Osteoblast (primary cell): ENCODE measurements around the gene MANSC1. TPM values are rescaled to one million over a fixed set of nuclear protein-coding genes. Genes with fewer than 3 reads are reported as not detected.

Source experiments
- DNase-seq: peaks from one replicate; pipeline ENCODE4 v3.0.0; 2011; ENCODE audit warnings: low spot score, mixed read lengths; ENCODE audit not compliant: insufficient read length; ENCODE audit errors: missing footprints
- H2AFZ ChIP-seq: 2 replicates; pipeline ENCODE4 v1.6.0; 2011; ENCODE audit warnings: mild to moderate bottlenecking, low read length
- H3K27ac ChIP-seq: 2 replicates; pipeline ENCODE4 v1.5.1; 2011; ENCODE audit warnings: mild to moderate bottlenecking, low read depth, low read length, moderate library complexity
- H3K27me3 ChIP-seq: 2 replicates; pipeline ENCODE4 v1.6.0; 2012; ENCODE audit warnings: mild to moderate bottlenecking, control low read depth, inconsistent platforms, low read length, moderate library complexity; ENCODE audit not compliant: insufficient read depth
- H3K36me3 ChIP-seq: 2 replicates; pipeline ENCODE4 v1.5.1; 2011; ENCODE audit warnings: mild to moderate bottlenecking, low read length, control low read depth, moderate library complexity; ENCODE audit not compliant: insufficient read depth
- H3K4me1 ChIP-seq: 2 replicates; pipeline ENCODE4 v1.5.1; 2011; ENCODE audit warnings: mild to moderate bottlenecking, low read length, control low read depth, moderate library complexity; ENCODE audit not compliant: insufficient read depth
- H3K4me2 ChIP-seq: 2 replicates; pipeline ENCODE4 v1.6.0; 2011; ENCODE audit warnings: mild to moderate bottlenecking, low read length; ENCODE audit not compliant: insufficient read depth
- H3K4me3 ChIP-seq: fragments of 200-600 bp; sonication (generic); 3 replicates; pipeline ENCODE4 v1.5.1; 2012; ENCODE audit warnings: mild to moderate bottlenecking, low read length, inconsistent platforms; ENCODE audit not compliant: insufficient read depth
- H3K79me2 ChIP-seq: 2 replicates; pipeline ENCODE4 v1.6.0; 2012; ENCODE audit warnings: mild to moderate bottlenecking, low read length, control low read depth, inconsistent platforms; ENCODE audit not compliant: insufficient read depth
- H3K9me3 ChIP-seq: 2 replicates; pipeline ENCODE4 v1.5.1; 2011; ENCODE audit warnings: low read depth, low read length, control low read depth
- H4K20me1 ChIP-seq: 2 replicates; pipeline ENCODE4 v1.6.0; 2012; ENCODE audit warnings: mild to moderate bottlenecking, low read length, control low read depth; ENCODE audit not compliant: insufficient read depth
- CTCF ChIP-seq: IDR thresholded peaks from 2 replicates; pipeline ENCODE4 v1.5.1; 2011; ENCODE audit warnings: mild to moderate bottlenecking, low read depth, low read length, moderate library complexity; ENCODE audit errors: extremely low read depth
- total RNA-seq: library from RNA; depleted of rRNA; stranded (reverse); fragments of >200 nt; gene quantifications from 2 replicates; pipeline ENCODE4 v1.2.3, GENCODE V29; 2012

Gene MANSC1
- total RNA-seq, 1 donor, result 3.3 TPM

GRCh38 chr12:12334367-12335040, 15.5 kb downstream of the MANSC1 start:
- no peak overlapping the region for H3K4me3 ChIP-seq
- H3K9me3 ChIP-seq, result no peaks in the 10 kb centered on the region
- DNase-seq, result peak; percentile 86
- H3K79me2 ChIP-seq, result no peaks in the 10 kb centered on the region
- H2AFZ ChIP-seq, result no peak overlapping the region
- no peaks in the 10 kb centered on the region for H4K20me1 ChIP-seq
- H3K4me1 ChIP-seq, result peaks cover 11% of the 10 kb centered on the region
- H3K27ac ChIP-seq, result no peak overlapping the region
- no peaks in the 10 kb centered on the region for H3K36me3 ChIP-seq
- TF ChIP-seq CTCF, result peak; percentile 78
- no peaks in the 10 kb centered on the region for H3K27me3 ChIP-seq
- peak overlapping the region; percentile 44 for H3K4me2 ChIP-seq

GRCh38 chr12:12333407-12334366, 16.4 kb downstream of the MANSC1 start:
- Histone ChIP-seq H3K4me3 (no peak overlapping the region), H3K9me3 (no peaks in the 10 kb centered on the region), H3K36me3 (no peaks in the 10 kb centered on the region), H3K27me3 (no peaks in the 10 kb centered on the region), H4K20me1 (no peaks in the 10 kb centered on the region), H3K4me1 (peaks cover 8% of the 10 kb centered on the region), H3K4me2 (peak overlapping the region; percentile 44), H3K27ac (no peak overlapping the region), H2AFZ (no peak overlapping the region), H3K79me2 (no peaks in the 10 kb centered on the region)
- TF ChIP-seq CTCF, result no peak
- DNase-seq, result peak; percentile 80

GRCh38 chr12:12331896-12332295, 18.1 kb downstream of the MANSC1 start:
- Histone ChIP-seq H3K4me1 (peaks cover 3% of the 10 kb centered on the region), H3K4me3 (no peak overlapping the region), H3K36me3 (no peaks in the 10 kb centered on the region), H3K4me2 (no peak overlapping the region), H4K20me1 (no peaks in the 10 kb centered on the region), H3K27ac (no peak overlapping the region), H3K9me3 (no peaks in the 10 kb centered on the region), H3K27me3 (no peaks in the 10 kb centered on the region), H2AFZ (no peak overlapping the region), H3K79me2 (no peaks in the 10 kb centered on the region)
- no peak for TF ChIP-seq CTCF
- no peak for DNase-seq

GRCh38 chr12:12331244-12331771, 18.7 kb downstream of the MANSC1 start:
- H2AFZ ChIP-seq, result no peak overlapping the region
- peaks cover 3% of the 10 kb centered on the region for H3K4me1 ChIP-seq
- no peak for TF ChIP-seq CTCF
- H3K27me3 ChIP-seq, result no peaks in the 10 kb centered on the region
- H3K9me3 ChIP-seq, result no peaks in the 10 kb centered on the region
- H3K4me3 ChIP-seq, result no peak overlapping the region
- H3K4me2 ChIP-seq, result no peak overlapping the region
- DNase-seq, result no peak
- H3K36me3 ChIP-seq, result no peaks in the 10 kb centered on the region
- no peak overlapping the region for H3K27ac ChIP-seq
- H3K79me2 ChIP-seq, result no peaks in the 10 kb centered on the region
- H4K20me1 ChIP-seq, result no peaks in the 10 kb centered on the region
